KG1 (cell line): ENCODE measurements around the gene SPPL2C.

ENCODE experiments used
- DNase-seq: peaks from one replicate; lab custom pipeline; 2025; lab: John Stamatoyannopoulos, UW

Gene SPPL2C

DNA sequence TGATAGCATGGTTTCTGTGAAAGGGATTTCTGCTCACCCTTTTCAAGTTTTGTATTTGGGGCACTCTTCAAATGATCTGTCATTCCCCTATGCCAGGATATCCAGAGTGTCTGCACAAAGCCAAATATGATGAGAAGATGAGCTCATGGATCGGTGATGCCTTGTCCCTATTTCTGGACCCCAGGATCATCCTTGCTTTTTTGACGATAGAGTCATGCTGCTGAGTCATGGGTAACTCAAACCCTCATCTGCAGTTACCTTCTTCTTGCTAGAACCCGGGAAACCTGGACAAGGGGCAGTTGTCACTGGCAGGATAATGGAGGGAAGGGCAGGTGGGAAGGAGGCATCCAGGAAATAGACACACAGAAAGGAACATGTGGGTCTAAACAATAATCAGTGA, 31.9 kb downstream of the SPPL2C start:
- no peak for DNase-seq

DNA sequence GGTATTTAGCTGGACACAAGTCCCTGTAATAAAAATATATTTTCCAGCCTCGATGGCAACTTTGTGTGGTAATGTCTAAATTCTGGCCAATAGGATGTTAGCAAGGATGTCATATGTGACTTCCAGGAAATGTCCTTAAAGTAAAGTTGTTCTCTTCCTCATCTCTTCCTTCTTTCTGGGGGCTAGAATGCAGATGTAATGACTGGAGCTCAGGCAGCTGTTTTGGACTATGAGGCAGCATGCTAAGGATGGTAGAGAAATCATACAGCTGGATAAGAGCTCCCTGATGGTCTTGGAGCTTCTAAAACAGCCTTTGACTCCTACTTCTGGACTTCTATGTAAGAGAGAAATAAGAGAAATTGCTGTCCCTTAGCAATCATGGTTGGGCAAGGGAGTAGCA, 32.8 kb downstream of the SPPL2C start:
- DNase-seq: no peak

DNA sequence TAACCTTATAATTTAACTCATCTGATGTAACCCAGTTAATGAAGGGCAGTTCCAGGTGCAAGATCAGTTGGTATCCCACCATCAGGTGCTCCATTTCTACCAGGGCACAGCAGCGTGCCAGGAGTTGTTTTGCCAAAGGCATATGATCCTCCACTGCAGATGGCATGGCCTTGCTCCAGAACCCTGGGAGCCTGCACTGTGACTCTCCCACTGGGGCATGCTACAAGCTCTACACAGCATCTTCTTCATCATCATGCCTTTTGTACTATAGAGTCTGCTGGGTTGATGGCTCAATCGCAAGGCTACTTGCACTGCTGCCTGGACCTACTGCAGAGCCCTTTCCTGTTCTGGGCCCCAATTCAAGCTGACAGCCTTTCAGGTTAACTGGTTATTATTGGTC, 38.4 kb downstream of the SPPL2C start:
- no peak for DNase-seq

DNA sequence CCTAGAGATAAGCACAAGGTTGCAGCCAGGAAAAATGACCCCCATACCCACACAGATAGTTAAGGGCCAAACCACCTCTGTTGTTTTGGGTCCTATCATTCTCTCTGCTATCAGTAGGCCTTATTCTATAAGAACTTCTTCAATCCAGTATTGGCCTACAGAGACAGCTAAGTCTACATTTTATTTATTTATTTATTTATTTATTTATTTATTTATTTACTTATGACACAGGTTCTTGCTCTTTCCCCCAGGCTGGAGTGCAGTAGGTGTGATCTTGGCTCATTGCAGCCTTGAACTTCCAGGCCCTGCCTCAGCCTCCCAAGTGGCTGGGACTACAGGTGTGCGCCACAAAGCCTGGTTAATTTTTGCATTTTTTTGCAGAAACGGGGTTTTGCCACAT, 42.2 kb downstream of the SPPL2C start:
- DNase-seq: no peak

DNA sequence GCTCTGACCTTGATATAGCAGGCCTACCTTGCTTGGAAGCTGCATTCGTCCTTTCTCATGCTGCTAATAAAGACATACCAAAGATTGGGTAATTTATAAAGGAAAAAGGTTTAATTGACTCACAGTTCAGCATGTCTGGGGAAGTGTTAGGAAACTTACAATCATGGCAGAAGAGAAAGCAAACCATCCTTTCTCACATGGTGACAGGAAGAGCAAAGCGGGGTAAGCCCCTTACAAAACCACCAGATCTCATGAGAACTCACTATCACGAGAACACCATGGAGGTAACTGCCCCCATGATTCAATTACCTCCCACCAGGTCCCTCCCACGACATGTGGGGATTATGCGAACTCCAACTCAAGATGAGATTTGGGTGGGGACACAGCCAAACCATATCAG, 43.7 kb downstream of the SPPL2C start:
- no peak for DNase-seq

DNA sequence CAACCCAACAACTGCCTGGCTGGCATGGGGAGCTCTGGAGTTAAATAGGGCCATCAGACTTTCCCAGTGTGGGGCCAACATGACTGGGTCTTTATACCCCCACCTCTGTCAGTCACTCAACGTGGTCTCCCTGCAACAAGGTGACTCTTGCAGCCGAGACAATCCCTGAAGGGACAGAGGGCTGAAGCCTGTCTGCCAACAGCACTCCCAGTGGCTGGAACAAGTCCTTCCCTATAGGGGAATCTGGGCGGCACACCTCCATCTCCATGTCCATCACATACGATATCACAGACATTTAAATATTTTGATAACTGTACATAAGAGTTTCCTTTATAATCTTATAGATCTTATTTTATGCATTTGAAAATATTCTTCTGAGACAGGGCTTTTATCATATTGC, 44.9 kb downstream of the SPPL2C start:
- no peak for DNase-seq

DNA sequence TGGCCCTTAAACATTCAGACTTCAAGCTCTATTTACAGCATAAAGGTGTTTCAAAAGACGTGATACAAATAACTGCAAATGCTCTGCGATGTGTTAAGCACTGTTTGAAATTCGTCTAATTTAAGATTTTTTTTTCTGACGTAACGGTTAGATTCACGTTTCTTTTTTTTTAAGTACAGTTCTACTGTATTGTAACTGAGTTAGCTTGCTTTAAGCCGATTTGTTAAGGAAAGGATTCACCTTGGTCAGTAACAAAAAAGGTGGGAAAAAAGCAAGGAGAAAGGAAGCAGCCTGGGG, 49.0 kb downstream of the SPPL2C start:
- no peak for DNase-seq

DNA sequence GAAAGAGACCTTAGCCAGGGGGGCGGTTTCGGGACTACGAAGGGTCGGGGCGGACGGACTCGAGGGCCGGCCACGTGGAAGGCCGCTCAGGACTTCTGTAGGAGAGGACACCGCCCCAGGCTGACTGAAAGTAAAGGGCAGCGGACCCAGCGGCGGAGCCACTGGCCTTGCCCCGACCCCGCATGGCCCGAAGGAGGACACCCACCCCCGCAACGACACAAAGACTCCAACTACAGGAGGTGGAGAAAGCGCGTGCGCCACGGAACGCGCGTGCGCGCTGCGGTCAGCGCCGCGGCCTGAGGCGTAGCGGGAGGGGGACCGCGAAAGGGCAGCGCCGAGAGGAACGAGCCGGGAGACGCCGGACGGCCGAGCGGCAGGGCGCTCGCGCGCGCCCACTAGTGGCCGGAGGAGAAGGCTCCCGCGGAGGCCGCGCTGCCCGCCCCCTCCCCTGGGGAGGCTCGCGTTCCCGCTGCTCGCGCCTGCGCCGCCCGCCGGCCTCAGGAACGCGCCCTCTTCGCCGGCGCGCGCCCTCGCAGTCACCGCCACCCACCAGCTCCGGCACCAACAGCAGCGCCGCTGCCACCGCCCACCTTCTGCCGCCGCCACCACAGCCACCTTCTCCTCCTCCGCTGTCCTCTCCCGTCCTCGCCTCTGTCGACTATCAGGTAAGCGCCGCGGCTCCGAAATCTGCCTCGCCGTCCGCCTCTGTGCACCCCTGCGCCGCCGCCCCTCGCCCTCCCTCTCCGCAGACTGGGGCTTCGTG, 49.5 kb downstream of the SPPL2C start, which contains the start of gene MAPT:
TSS of gene MAPT (plus strand) at position 533 of the 763 bp plus-strand sequence. CDS start 67,784 bp downstream, outside the sequence.
- DNase-seq: peak; percentile 68

DNA sequence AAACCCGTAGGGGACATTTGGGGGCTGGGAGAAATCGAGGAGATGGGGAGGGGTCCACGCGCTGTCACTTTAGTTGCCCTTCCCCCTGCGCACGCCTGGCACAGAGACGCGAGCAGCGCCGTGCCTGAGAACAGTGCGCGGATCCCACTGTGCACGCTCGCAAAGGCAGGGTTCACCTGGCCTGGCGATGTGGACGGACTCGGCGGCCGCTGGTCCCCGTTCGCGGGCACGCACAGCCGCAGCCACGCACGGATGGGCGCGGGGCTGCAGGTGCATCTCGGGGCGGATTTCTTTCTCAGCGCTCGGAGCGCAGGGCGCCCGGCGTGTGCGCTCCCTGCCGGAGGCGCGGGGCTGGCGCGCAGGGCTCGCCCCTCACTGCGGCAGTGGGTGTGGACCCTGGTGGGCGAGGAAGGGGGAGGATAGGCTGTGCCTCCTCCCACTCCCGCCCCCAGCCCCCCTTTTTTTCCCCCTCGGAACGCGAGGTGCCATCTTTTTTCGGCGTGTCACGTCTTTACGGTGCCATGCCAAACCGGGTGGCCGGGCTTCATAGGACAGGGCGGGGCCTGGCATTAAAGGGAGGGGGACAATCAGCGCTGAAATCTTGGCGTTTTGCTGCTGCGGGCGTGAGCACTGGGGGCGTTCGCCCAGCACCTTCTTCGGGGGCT, 50.8 kb downstream of the SPPL2C start:
- DNase-seq: no peak

DNA sequence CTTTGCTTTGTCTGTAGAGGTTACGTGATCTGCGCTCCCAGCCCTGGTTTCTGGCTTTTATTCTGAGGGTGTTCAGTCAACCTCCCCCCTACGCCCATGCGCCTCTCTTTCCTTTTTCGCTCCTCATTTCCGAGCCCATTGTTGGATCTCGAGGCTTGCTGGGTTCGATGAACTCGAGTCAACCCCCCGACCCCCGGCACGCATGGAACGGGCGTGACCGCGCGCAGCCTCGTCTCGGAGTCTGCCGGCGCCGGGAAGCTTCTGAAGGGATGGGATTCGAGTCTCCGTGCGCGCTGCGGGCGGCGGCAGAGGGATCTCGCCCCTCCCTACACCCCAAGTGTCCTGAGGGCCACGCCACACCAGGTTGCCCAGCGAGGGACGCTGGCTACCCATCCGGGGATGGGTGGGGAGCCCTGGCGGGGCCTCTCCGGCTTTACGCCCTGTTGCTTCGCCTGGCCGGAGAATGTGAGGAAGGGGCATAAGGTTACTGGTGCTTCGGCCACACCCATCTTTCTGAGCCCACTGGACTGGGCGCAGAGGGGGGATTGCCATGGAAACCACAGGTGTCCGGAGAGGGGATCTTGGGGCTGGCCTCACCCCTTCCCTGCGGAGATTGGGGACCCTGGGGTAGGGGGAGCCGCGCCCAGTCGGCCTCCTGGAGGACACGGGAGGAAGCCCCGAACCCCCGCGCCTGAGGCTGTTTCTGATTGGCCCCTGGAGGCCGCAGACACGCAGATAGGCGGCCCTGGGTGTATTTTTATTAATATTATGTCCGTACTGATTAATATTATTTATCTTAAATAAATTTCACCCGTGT, 51.5 kb downstream of the SPPL2C start:
- no peak for DNase-seq
